Testis (tissue), 3 donors: Measurements from ENCODE around the gene MIS18BP1. TPM values are rescaled to one million over a fixed set of nuclear protein-coding genes. Genes with fewer than 3 reads are reported as not detected.

Experiments
- DNase-seq: peaks from one replicate; pipeline ENCODE4 v3.0.0-alpha.2; 2019
- H3K27ac ChIP-seq, 2 donors: fragments of 200-600 bp; sonication (generic); one replicate each; pipeline ENCODE4 v1.5.1; 2019
- H3K27me3 ChIP-seq: fragments of 200-600 bp; sonication (generic); one replicate; pipeline ENCODE4 v1.5.1; 2019
- H3K36me3 ChIP-seq: fragments of 200-600 bp; sonication (generic); one replicate; pipeline ENCODE4 v1.5.1; 2017; ENCODE audit warnings: low read depth; ENCODE audit errors: missing control alignments
- H3K4me1 ChIP-seq: fragments of 200-600 bp; sonication (generic); one replicate; pipeline ENCODE4 v1.5.1; 2019
- H3K4me3 ChIP-seq, 2 donors: fragments of 200-600 bp; sonication (generic); one replicate each; pipeline ENCODE4 v1.5.1; 2017 to 2019
- H3K9me3 ChIP-seq: fragments of 200-600 bp; sonication (generic); one replicate; pipeline ENCODE4 v1.5.1; 2017
- CTCF ChIP-seq, 3 experiments: fragments of 450-650 bp in 2 of 3; fragments of 200-600 bp in 1 of 3; sonication (generic) in 1 of 3; IDR thresholded peaks; one replicate each; pipeline ENCODE4 v1.5.1; 2016 to 2019; ENCODE audit warnings: antibody characterized with exemption in 3 of 3, mild to moderate bottlenecking in 2 of 3, moderate library complexity in 1 of 3
- POLR2A ChIP-seq: fragments of 450-650 bp; IDR thresholded peaks from one replicate; pipeline ENCODE4 v1.6.1; 2017; ENCODE audit warnings: antibody characterized with exemption, mild to moderate bottlenecking, moderate library complexity
- WGBS, 2 donors: methylation state at CpG; one replicate each; pipeline ENCODE4 v1.1.5; 2018; 5-methylcytosine and 5-hydroxymethylcytosine counted together
- intact Hi-C: fragments of 100-400 bp; cut with DNase I; formaldehyde crosslinking; loops from one replicate; pipeline ENCODE4 v1.15.1; 2023; ENCODE audit warnings: low total_unique reads
- polyA plus RNA-seq: library from polyadenylated mRNA; stranded (reverse); fragments of 350-450 nt; fragmentation: Illumina TruSeq; extraction: RNeasy Lipid Tissue Mini Kit (QIAGEN cat#74804); gene quantifications from one replicate; pipeline ENCODE4 v1.2.3, GENCODE V29; 2014; ENCODE audit warnings: low read depth, low replicate concordance; ENCODE audit not compliant: insufficient read depth
- total RNA-seq, 2 donors: library from RNA; depleted of rRNA; stranded (reverse); fragments of >200 nt; gene quantifications; one replicate each; pipeline ENCODE4 v1.2.3, GENCODE V29; 2016

Gene MIS18BP1
- total and polyA plus RNA-seq, 3 donors from 2014 or later = 7.3 to 71.5 (median 60.8) TPM

- Histone ChIP-seq H3K27me3 (no peaks in the 10 kb centered on the region), H3K36me3 (no peaks in the 10 kb centered on the region), H3K9me3 (no peaks in the 10 kb centered on the region), H3K4me1 (no peaks in the 10 kb centered on the region), H3K27ac (no peak overlapping the region), H3K4me3 (no peak overlapping the region)
- intact Hi-C loops = no loop called here
- no peak for DNase-seq
- WGBS, 2 donors = 91 to 93% methylated on average over 4 of the region's 4 CpGs
- TF ChIP-seq CTCF (IDR thresholded peaks at IDR 0.05) = no peak
Observed at GRCh38 chr14:45194964-45195363, 58.0 kb downstream of the MIS18BP1 start.

GRCh38 chr14:45185100-45185814 lies 67.7 kb downstream of the MIS18BP1 start:
- TF ChIP-seq CTCF (IDR thresholded peaks at IDR 0.05) (no peak), POLR2A (no peak)
- WGBS, 2 donors = 93 to 96% methylated on average over 2 of the region's 2 CpGs

GRCh38 chr14:45181806-45182205 lies 71.2 kb downstream of the MIS18BP1 start:
- no peak overlapping the region for H3K27ac ChIP-seq
- H3K4me1 ChIP-seq = no peaks in the 10 kb centered on the region
- TF ChIP-seq CTCF (IDR thresholded peaks at IDR 0.05) (no peak), POLR2A (no peak)
- DNase-seq = no peak
- H3K27me3 ChIP-seq = no peaks in the 10 kb centered on the region
- no peaks in the 10 kb centered on the region for H3K9me3 ChIP-seq
- H3K4me3 ChIP-seq = no peak overlapping the region
- intact Hi-C loops = no loop called here
- WGBS, 2 donors = 55 to 62% methylated on average over 3 of the region's 3 CpGs
- H3K36me3 ChIP-seq = no peaks in the 10 kb centered on the region

More at GRCh38 chr14:45185100-45185814, 67.7 kb downstream of the MIS18BP1 start:
- no peak overlapping the region for H3K27ac ChIP-seq
- intact Hi-C loops = no loop called here
- H3K36me3 ChIP-seq = no peaks in the 10 kb centered on the region
- H3K4me3 ChIP-seq = no peak overlapping the region
- no peak for DNase-seq
- no peaks in the 10 kb centered on the region for H3K27me3 ChIP-seq
- H3K9me3 ChIP-seq = no peaks in the 10 kb centered on the region
- H3K4me1 ChIP-seq = no peaks in the 10 kb centered on the region

GRCh38 chr14:45181329-45181728 lies 71.7 kb downstream of the MIS18BP1 start:
- WGBS, 2 donors = 93 to 94% methylated on average over 5 of the region's 5 CpGs
- no peak for DNase-seq
- intact Hi-C loops = no loop called here

More at GRCh38 chr14:45181329-45181728, 71.7 kb downstream of the MIS18BP1 start:
- H3K4me3 ChIP-seq = no peak overlapping the region
- no peak overlapping the region for H3K27ac ChIP-seq
- H3K36me3 ChIP-seq = no peaks in the 10 kb centered on the region
- H3K4me1 ChIP-seq = no peaks in the 10 kb centered on the region
- TF ChIP-seq CTCF (IDR thresholded peaks at IDR 0.05) (no peak), POLR2A (no peak)
- H3K9me3 ChIP-seq = no peaks in the 10 kb centered on the region
- no peaks in the 10 kb centered on the region for H3K27me3 ChIP-seq
